Endothelial cell of umbilical vein (primary cell): Measurements from ENCODE around the gene AP2B1. TPM values are rescaled to one million over a fixed set of nuclear protein-coding genes. Genes with fewer than 3 reads are reported as not detected.

Experiments
- BruUV-seq: library from RNA; stranded (reverse); fragments of 400-500 nt; replicated peaks from 2 replicates; lab custom pipeline; 2021; lab: Mats Ljungman, UMichigan
- CTCF ChIA-PET: fragments of 300-600, 350-600 bp; sonication (Branson Sonifier 250); formaldehyde crosslinking; loops from one replicate; lab custom pipeline; 2021; ENCODE audit warnings: antibody characterized with exemption, inconsistent platforms; lab: Charles Lee
- POLR2A ChIA-PET: fragments of 300-600, 350-600 bp; sonication (Branson Sonifier 250); formaldehyde crosslinking; loops from one replicate; lab custom pipeline; 2021; ENCODE audit warnings: antibody characterized with exemption, inconsistent platforms; lab: Charles Lee
- DNase-seq: peaks from one replicate; pipeline ENCODE4 v3.0.0-alpha.2; 2011; ENCODE audit warnings: low read depth, low spot score
- FAIRE-seq: peaks from 2 replicates; lab custom pipeline; 2011; peaks lifted over from hg19 to GRCh38; lab: Jason Lieb, UNC
- H2AFZ ChIP-seq: 2 replicates; pipeline ENCODE4 v1.6.0; 2012; ENCODE audit warnings: low read depth, low read length, control low read depth, inconsistent platforms
- H3K27ac ChIP-seq: 2 replicates; pipeline ENCODE4 v1.5.1; 2011; ENCODE audit warnings: low read depth, mild to moderate bottlenecking, control low read depth, low read length, moderate library complexity; ENCODE audit not compliant: insufficient read depth
- H3K27me3 ChIP-seq, 2 experiments: 2 replicates each; pipeline versions ENCODE4 v1.6.0 to v1.6.1; 2011; ENCODE audit warnings: low read length in 2 of 2, mixed read lengths in 1 of 2; ENCODE audit not compliant: control insufficient read depth in 2 of 2, insufficient read depth in 2 of 2
- H3K36me3 ChIP-seq, 2 experiments: 2 replicates in 1 of 2; 3 replicates in 1 of 2; pipeline ENCODE4 v1.5.1; 2011; ENCODE audit warnings: low read length in 2 of 2, mild to moderate bottlenecking in 1 of 2, moderate library complexity in 1 of 2; ENCODE audit not compliant: control insufficient read depth in 2 of 2, insufficient read depth in 2 of 2; ENCODE audit errors: extremely low read depth in 1 of 2
- H3K4me1 ChIP-seq: 3 replicates; pipeline ENCODE4 v1.5.1; 2011; ENCODE audit warnings: mild to moderate bottlenecking, low read length; ENCODE audit not compliant: control insufficient read depth, insufficient read depth; ENCODE audit errors: extremely low read depth
- H3K4me2 ChIP-seq: 2 replicates; pipeline ENCODE4 v1.6.1; 2011; ENCODE audit warnings: low read length, control low read depth, mixed read lengths; ENCODE audit not compliant: insufficient read depth
- H3K4me3 ChIP-seq, 3 experiments: fragments of 200-600 bp in 1 of 3; sonication (generic), shearing (Covaris generic) in 1 of 3; replicated peaks in 1 of 3; 2 replicates each; pipeline ENCODE4 v1.5.1; 2011 to 2016; ENCODE audit warnings: control low read depth in 3 of 3, low read length in 3 of 3, mild to moderate bottlenecking in 2 of 3, inconsistent platforms in 1 of 3, low read depth in 1 of 3, moderate library complexity in 1 of 3; ENCODE audit not compliant: insufficient read depth in 1 of 3
- H3K79me2 ChIP-seq: 2 replicates; pipeline ENCODE4 v1.6.0; 2012; ENCODE audit warnings: low read length, inconsistent platforms; ENCODE audit not compliant: control insufficient read depth, insufficient read depth
- H3K9ac ChIP-seq: replicated peaks from 2 replicates; pipeline ENCODE3; 2011; ENCODE audit warnings: low read length, control low read depth; ENCODE audit not compliant: insufficient read depth; ENCODE audit errors: extremely low read depth
- H3K9me1 ChIP-seq: replicated peaks from 3 replicates; pipeline ENCODE4 v1.6.0; 2011; ENCODE audit warnings: mild to moderate bottlenecking, low read length; ENCODE audit not compliant: control insufficient read depth, insufficient read depth; ENCODE audit errors: extremely low read depth
- H3K9me3 ChIP-seq: replicated peaks from 2 replicates; pipeline ENCODE4 v1.5.1; 2012; ENCODE audit warnings: low read length, inconsistent platforms; ENCODE audit not compliant: control insufficient read depth, insufficient read depth
- H4K20me1 ChIP-seq: replicated peaks from 2 replicates; pipeline ENCODE3; 2011; ENCODE audit warnings: mild to moderate bottlenecking, low read length; ENCODE audit not compliant: control insufficient read depth, insufficient read depth; ENCODE audit errors: extremely low read depth
- EZH2 ChIP-seq: IDR thresholded peaks from 2 replicates; pipeline ENCODE4 v1.6.1; 2012; ENCODE audit warnings: borderline replicate concordance, low read depth, mild to moderate bottlenecking, moderate library complexity, low read length, inconsistent platforms; ENCODE audit not compliant: severe bottlenecking
- FOS ChIP-seq: IDR thresholded peaks from 2 replicates; pipeline ENCODE4 v1.6.1; 2011; ENCODE audit warnings: mild to moderate bottlenecking, low read length, moderate library complexity, borderline replicate concordance; ENCODE audit not compliant: insufficient read depth
- GATA2 ChIP-seq: IDR thresholded peaks from 2 replicates; pipeline ENCODE4 v1.7.0; 2011; ENCODE audit warnings: low read depth, mild to moderate bottlenecking, moderate library complexity, mixed read lengths, low read length; ENCODE audit not compliant: insufficient read length, insufficient read depth
- JUN ChIP-seq: IDR thresholded peaks from 2 replicates; pipeline ENCODE4 v1.6.1; 2011; ENCODE audit warnings: borderline replicate concordance, low read depth; ENCODE audit not compliant: insufficient read length, insufficient read depth
- MYC ChIP-seq: IDR thresholded peaks from one replicate; pipeline ENCODE4 v1.6.1; 2011; ENCODE audit warnings: mild to moderate bottlenecking, low read depth, low read length
- POLR2A ChIP-seq: IDR thresholded peaks from 2 replicates; pipeline ENCODE4 v1.6.1; 2012; ENCODE audit warnings: low read depth, mild to moderate bottlenecking, control low read depth, low read length
- POLR2AphosphoS5 ChIP-seq: IDR thresholded peaks from 2 replicates; pipeline ENCODE4 v1.6.1; 2012; ENCODE audit warnings: low read depth, mild to moderate bottlenecking, control low read depth, low read length, moderate library complexity; ENCODE audit not compliant: insufficient read depth
- dilution Hi-C: fragments of 300-500 bp; cut with MboI; formaldehyde crosslinking; loops from one replicate; pipeline ENCODE4 v1.15.0; 2019; ENCODE audit warnings: low sequenced_read_pairs; ENCODE audit not compliant: extremely low pct_ligation_motif_present
- intact Hi-C: fragments of 100-400 bp; cut with micrococcal nuclease; formaldehyde crosslinking; loops from one replicate; pipeline ENCODE4 v1.10.0; 2022
- polyA plus RNA-seq, 4 experiments: library from polyadenylated mRNA; depleted of rRNA in 3 of 4; stranded (reverse) in 3 of 4; unstranded in 1 of 4; fragments of >200 nt; gene quantifications; 2 replicates each; pipeline versions ENCODE4 v1.2.1 to v1.2.3, GENCODE V29; 2011 to 2012; ENCODE audit warnings: missing spikeins in 1 of 4
- total RNA-seq: library from RNA; stranded (reverse); gene quantifications from 2 replicates; pipeline ENCODE4 v1.2.3, GENCODE V29; 2021
- TF ChIP-seq, protein P1 (sequence below), 2 donors: IDR thresholded peaks; 1 replicate in 1 of 2; 2 replicates in 1 of 2; pipeline ENCODE4 v1.5.1; 2011; ENCODE audit warnings: low read length in 2 of 2, mild to moderate bottlenecking in 2 of 2, moderate library complexity in 2 of 2, control low read depth in 1 of 2, inconsistent platforms in 1 of 2, low read depth in 1 of 2; ENCODE audit not compliant: insufficient read depth in 1 of 2; ENCODE audit errors: extremely low read depth in 1 of 2
- TF ChIP-seq, protein P2 (sequence below): IDR thresholded peaks from 2 replicates; pipeline ENCODE4 v1.6.1; 2011; ENCODE audit not compliant: insufficient read depth, insufficient read length

AP2B1 gene
- total and polyA plus RNA-seq, 2 donors (not counting 3 experiments of a cell fraction or from before 2014, with no cell fraction given) = 106 to 198 TPM

DNA sequence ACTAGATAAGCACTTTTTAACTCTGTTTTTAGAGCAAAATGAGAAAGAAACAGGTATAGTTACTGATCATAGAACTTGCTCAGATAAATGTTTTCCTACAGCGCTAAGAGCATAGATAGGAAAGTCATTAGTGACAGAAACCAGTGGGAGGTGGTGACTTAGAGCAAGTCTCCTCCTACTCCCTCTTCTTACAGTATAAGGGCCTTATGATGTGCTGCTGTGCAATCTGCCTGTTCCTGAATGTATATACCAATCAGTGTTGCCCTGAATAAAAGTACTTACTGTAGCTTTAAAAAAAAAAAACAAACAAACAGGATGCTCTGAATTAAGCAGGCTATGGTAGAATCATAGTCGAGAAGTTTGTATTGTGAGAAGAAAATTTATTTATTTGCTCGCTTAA, 121.0 kb downstream of the AP2B1 start:
- H3K27ac ChIP-seq = no peak overlapping the region
- CTCF ChIA-PET = interaction anchor here (0.6 to 2.0 kb wide), 4 partner anchors 39 to 95 kb away, joined by 3 to 5 read pairs (median 4); no protein-coding TSS in a partner anchor
- dilution Hi-C loops = no loop called here

More for the DNA sequence above, 121.0 kb downstream of the AP2B1 start:
- no peaks in the 10 kb centered on the region for H4K20me1 ChIP-seq
- H3K79me2 ChIP-seq = no peaks in the 10 kb centered on the region
- no peaks in the 10 kb centered on the region for H3K27me3 ChIP-seq
- H3K4me1 ChIP-seq = peaks cover 8% of the 10 kb centered on the region
- H3K9ac ChIP-seq = no peak overlapping the region
- H3K4me3 ChIP-seq = no peak overlapping the region
- H3K9me3 ChIP-seq = no peaks in the 10 kb centered on the region
- TF ChIP-seq POLR2AphosphoS5 (no peak), GATA2 (no peak), FOS (no peak), JUN (no peak), EZH2 (no peak), MYC (no peak), POLR2A (no peak)
- TF ChIP-seq, protein P1, sequence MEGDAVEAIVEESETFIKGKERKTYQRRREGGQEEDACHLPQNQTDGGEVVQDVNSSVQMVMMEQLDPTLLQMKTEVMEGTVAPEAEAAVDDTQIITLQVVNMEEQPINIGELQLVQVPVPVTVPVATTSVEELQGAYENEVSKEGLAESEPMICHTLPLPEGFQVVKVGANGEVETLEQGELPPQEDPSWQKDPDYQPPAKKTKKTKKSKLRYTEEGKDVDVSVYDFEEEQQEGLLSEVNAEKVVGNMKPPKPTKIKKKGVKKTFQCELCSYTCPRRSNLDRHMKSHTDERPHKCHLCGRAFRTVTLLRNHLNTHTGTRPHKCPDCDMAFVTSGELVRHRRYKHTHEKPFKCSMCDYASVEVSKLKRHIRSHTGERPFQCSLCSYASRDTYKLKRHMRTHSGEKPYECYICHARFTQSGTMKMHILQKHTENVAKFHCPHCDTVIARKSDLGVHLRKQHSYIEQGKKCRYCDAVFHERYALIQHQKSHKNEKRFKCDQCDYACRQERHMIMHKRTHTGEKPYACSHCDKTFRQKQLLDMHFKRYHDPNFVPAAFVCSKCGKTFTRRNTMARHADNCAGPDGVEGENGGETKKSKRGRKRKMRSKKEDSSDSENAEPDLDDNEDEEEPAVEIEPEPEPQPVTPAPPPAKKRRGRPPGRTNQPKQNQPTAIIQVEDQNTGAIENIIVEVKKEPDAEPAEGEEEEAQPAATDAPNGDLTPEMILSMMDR (IDR thresholded peaks at IDR 0.05; ENCODE audit: extremely low read depth in 1 of 2, insufficient read depth in 1 of 2, low read depth in 1 of 2, low read length in 2 of 2) = no peak
- TF ChIP-seq, protein P2, sequence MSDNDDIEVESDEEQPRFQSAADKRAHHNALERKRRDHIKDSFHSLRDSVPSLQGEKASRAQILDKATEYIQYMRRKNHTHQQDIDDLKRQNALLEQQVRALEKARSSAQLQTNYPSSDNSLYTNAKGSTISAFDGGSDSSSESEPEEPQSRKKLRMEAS = no peak
- H3K36me3 ChIP-seq = peaks cover 7% of the 10 kb centered on the region in 2 experiments
- BruUV-seq = no TSS peak
- no peak overlapping the region for H2AFZ ChIP-seq
- DNase-seq (no peak), FAIRE-seq (no peak)
- H3K9me1 ChIP-seq = no peaks in the 10 kb centered on the region
- POLR2A ChIA-PET = interaction anchor here (1.0 kb wide), 1 partner anchor 69 kb away, joined by 3 read pairs; no protein-coding TSS in a partner anchor
- intact Hi-C loops = no loop called here
- H3K4me2 ChIP-seq = no peak overlapping the region
